Femur (tissue), 1 donor: Measurements from ENCODE around the gene GJB3.
"Not testable (repeated sequence)": the region's sequence is repeated elsewhere in the genome, so short reads cannot be mapped to it uniquely, and the experiment has no call there.

Experiments
- DNase-seq: peaks from one replicate; pipeline ENCODE4 v3.0.0-alpha.2; 2017

The GJB3 gene

GRCh38 chr1:34761176-34761761 lies 19.7 kb upstream of the GJB3 start:
- no peak for DNase-seq

- no peak for DNase-seq
Observed at GRCh38 chr1:34761776-34762307, 19.2 kb upstream of the GJB3 start.

- DNase-seq = no peak
Observed at GRCh38 chr1:34762474-34763141, 18.4 kb upstream of the GJB3 start.

- DNase-seq = no peak
Observed at GRCh38 chr1:34763142-34763781, 17.8 kb upstream of the GJB3 start.

GRCh38 chr1:34768856-34769255 lies 12.2 kb upstream of the GJB3 start:
- no peak for DNase-seq

- DNase-seq = no peak
Observed at GRCh38 chr1:34770891-34771504, 10.0 kb upstream of the GJB3 start.

GRCh38 chr1:34771573-34772371 lies 9.2 kb upstream of the GJB3 start:
- no peak for DNase-seq

- not testable (repeated sequence) for DNase-seq
Observed at GRCh38 chr1:34773114-34773513, 7.9 kb upstream of the GJB3 start.

GRCh38 chr1:34774957-34775356 lies 6.1 kb upstream of the GJB3 start:
- no peak for DNase-seq

- no peak for DNase-seq
Observed at GRCh38 chr1:34776911-34777310, 4.1 kb upstream of the GJB3 start.

- DNase-seq = no peak
Observed at GRCh38 chr1:34777519-34778321, 3.3 kb upstream of the GJB3 start.

GRCh38 chr1:34778381-34778780 lies 2.6 kb upstream of the GJB3 start:
- no peak for DNase-seq

- DNase-seq = no peak
Observed at GRCh38 chr1:34779005-34779404, 2.0 kb upstream of the GJB3 start.

- no peak for DNase-seq
Observed at GRCh38 chr1:34779526-34779925, 1.5 kb upstream of the GJB3 start.

- no peak for DNase-seq
Observed at GRCh38 chr1:34779962-34780361, 1.1 kb upstream of the GJB3 start.

GRCh38 chr1:34780528-34780927 lies 486 bp upstream of the GJB3 start:
- no peak for DNase-seq

GRCh38 chr1:34781844-34782391 lies 904 bp downstream of the GJB3 start:
- no peak for DNase-seq

- no peak for DNase-seq
Observed at GRCh38 chr1:34784751-34785221, 3.8 kb downstream of the GJB3 start.

- DNase-seq = no peak
Observed at GRCh38 chr1:34785231-34785874, 4.3 kb downstream of the GJB3 start.

GRCh38 chr1:34785875-34786470 lies 5.0 kb downstream of the GJB3 start:
- no peak for DNase-seq
